GM12872 (cell line): Measurements from ENCODE around the gene ATP8B4.

Source experiments
- TF ChIP-seq, protein P1 (sequence below): IDR thresholded peaks from 3 replicates; pipeline ENCODE4 v1.5.1; 2011; ENCODE audit warnings: low read depth, mild to moderate bottlenecking, low read length, moderate library complexity; ENCODE audit not compliant: insufficient read depth

The ATP8B4 gene

DNA sequence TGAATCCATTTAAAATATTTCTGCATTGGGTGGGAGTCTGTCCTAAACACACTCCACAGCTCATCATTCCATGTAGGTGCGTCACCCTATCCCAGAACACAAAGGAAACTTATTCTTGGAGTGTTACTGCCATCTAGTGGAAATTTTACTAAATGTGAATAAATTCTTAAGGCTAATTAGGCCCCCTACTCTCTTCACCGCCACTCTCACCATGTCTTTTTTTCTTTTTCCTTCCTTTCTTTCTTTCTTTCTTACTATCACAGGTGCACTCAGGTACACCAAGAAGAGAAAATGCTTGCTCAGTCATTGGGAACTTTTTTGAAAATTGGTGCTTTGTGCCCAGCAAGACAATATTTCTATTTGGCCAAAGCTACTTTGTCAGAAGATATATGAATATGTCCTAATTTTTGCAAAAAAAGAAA lies 26.4 kb upstream of the ATP8B4 start:
- TF ChIP-seq, protein P1, sequence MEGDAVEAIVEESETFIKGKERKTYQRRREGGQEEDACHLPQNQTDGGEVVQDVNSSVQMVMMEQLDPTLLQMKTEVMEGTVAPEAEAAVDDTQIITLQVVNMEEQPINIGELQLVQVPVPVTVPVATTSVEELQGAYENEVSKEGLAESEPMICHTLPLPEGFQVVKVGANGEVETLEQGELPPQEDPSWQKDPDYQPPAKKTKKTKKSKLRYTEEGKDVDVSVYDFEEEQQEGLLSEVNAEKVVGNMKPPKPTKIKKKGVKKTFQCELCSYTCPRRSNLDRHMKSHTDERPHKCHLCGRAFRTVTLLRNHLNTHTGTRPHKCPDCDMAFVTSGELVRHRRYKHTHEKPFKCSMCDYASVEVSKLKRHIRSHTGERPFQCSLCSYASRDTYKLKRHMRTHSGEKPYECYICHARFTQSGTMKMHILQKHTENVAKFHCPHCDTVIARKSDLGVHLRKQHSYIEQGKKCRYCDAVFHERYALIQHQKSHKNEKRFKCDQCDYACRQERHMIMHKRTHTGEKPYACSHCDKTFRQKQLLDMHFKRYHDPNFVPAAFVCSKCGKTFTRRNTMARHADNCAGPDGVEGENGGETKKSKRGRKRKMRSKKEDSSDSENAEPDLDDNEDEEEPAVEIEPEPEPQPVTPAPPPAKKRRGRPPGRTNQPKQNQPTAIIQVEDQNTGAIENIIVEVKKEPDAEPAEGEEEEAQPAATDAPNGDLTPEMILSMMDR, result peak; percentile 37; the same call in 1 of the 3 replicates

DNA sequence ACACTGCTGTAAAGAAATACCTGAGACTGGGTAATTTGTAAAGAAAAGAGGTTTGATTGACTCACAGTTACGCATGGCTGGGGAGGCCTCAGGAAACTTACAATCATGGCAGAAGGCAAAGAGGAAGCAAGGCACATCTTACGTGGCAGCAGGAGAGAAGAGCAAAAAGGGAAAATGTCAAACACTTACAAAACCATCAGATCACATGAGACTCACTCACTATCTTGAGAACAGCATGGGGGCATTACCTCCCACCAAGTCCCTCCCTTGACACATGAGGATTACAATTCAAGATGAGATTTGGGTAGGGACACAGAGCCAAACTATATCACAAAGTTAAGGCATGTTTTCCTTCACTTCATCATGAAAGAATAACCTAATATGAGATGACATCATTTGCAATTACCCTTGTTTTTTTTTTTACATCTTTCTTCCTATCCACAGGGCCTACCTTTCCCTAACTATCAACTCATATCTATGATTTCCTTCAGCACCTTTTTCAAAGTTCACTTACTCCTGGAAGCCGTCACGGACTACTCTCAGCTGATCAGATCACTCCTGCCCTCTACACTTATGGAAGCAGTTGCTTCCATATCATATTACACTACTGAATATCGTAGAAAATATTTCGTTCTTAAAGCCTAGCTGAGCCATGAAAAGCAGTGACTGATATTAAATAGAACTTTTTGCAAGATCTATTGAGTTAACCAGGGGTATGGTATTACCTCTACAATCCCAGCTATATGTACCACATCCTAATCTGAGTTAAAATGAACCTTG lies 25.5 kb upstream of the ATP8B4 start:
- TF ChIP-seq, protein P1, result no peak

DNA sequence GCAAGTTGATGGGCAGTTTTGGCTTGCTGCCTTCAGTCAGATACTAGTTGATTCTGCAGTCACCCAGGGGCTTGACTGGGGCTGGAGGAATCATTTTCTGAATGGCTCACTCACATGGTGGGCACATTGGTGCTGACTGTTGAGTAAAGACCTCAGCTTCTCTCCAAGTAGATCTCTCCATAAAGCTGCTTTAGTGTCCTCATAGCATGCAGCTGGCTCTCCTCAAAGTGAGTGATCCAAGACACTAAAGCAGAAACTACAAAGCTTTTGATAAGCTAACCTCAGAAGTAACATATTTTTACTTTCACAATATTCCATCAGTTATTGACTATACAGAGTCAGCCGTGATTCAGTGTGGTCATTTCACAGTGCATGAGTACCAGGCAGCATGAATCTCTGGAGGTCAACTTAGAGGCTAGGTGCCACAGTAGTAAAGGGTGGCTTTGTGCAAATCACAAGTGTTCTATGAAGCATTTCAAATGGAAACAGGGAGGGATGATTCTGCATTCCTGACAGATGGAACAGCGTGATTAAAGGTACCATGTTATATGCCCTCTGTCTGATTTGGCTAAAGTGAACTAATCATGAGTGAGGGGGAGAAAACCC lies 24.3 kb upstream of the ATP8B4 start:
- TF ChIP-seq, protein P1, result no peak

DNA sequence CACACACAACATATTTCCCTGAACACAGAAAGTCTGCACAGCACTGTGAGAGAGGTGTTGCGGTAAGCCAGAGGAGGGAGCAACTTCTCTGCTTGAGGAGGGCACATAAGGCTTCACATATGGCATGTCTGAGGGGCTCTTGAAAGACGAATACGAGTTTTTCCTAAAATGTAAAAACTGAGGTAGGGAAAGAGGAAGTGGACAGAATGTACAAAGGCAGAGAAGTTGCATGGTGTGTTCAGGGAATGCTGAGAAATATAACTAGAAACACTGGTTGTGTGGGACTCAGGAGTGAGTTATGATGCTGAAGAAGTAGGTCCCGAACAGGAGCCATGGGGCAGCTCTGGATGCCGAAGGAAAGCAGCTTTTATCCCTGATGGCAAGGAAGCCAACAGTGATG lies 22.8 kb upstream of the ATP8B4 start:
- TF ChIP-seq, protein P1, result no peak

DNA sequence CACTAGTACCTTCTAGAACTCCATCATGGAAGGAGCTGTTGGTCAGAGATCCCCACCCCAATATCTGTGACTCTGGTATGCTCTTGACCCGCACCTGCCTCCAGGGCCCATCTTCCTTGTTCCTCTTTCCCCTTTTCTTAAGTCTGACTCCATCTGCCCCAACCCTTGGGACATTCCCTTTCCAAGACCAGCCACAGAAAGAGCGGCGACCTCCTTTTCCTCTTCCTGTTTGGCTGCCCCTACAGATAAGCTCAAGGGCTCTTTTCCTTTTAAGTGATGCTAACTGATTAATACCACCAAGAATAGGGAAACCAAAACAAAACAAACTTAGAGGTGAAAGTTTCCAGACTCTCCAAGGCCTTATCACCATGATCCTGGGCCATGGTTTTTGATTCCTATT lies 21.9 kb upstream of the ATP8B4 start:
- TF ChIP-seq, protein P1, result no peak

DNA sequence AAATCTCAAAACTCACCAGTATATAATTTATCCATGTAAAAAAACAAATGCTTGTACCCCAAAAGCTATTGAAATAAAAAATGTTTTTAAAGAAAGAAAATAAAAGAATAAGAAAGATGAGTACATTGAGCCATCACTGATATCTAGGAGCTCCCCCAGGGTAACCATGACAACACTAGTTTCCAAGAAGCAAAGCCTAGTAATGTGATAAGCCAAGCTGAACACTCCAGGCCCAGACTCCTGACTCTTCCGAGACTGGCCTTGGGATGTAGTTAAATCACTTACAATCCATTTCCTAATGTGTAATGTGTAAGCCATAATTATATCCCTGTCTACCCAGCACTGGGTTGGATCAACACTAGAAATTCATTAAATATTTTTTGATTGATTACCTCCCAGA lies 21.1 kb upstream of the ATP8B4 start:
- TF ChIP-seq, protein P1, result no peak

DNA sequence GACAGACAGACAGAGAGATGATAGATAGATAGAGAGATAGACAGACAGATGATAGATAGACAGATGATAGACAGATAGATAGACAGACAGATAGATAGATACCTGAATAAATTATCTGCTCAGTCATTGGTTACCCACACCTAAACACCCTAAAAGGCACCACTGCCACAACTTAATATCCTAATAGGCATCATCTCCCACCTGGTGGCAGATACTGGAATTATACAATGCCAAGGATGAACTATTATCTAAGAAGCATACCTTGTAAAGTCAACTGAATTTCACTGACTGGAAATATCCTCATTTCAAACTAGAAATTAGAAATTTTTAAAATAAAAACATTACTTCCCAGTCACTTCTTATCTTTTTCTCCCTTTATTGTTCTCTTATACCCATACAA lies 19.4 kb upstream of the ATP8B4 start:
- TF ChIP-seq, protein P1, result 0 out of 3 replicates have a peak, but pooled peaks have one; percentile 10
